ENCODE measurements around the gene SPSB2. TPM values are rescaled to one million over a fixed set of nuclear protein-coding genes. Genes with fewer than 3 reads are reported as not detected.
A peak's percentile ranks its signal among the peaks of the same experiment; 100 is the strongest.

SPSB2 gene
- total RNA-seq, 3 donors from 2014 or later: 9.0 to 13.4 (median 12.7) TPM

GRCh38 chr12:6917491-6918231, 44.6 kb upstream of the SPSB2 start:
- H3K27me3 ChIP-seq: no peaks in the 10 kb centered on the region
- H3K4me3 ChIP-seq: no peak overlapping the region
- no peaks in the 10 kb centered on the region for H3K36me3 ChIP-seq
- no peak for TF ChIP-seq CTCF (IDR thresholded peaks at IDR 0.05)
- no peak for DNase-seq (ENCODE audit: low spot score in 2 of 2)
- H3K4me1 ChIP-seq: peaks cover 0 to 5% of the 10 kb centered on the region in 2 donors
- no peak overlapping the region for H3K27ac ChIP-seq
- intact Hi-C loops (cut with DNase I; ENCODE audit: low total_unique reads): no loop called here
- H3K9me3 ChIP-seq: no peaks in the 10 kb centered on the region

- no peaks in the 10 kb centered on the region for H3K36me3 ChIP-seq
- no peak for TF ChIP-seq CTCF (IDR thresholded peaks at IDR 0.05)
- TF ChIP-seq POLR2AphosphoS5 (IDR thresholded peaks at IDR 0.05): no peak
- no peak for TF ChIP-seq POLR2A (IDR thresholded peaks at IDR 0.05)
- no peak for DNase-seq (ENCODE audit: low spot score in 2 of 2)
- H3K27ac ChIP-seq: no peak overlapping the region
- H3K27me3 ChIP-seq: no peaks in the 10 kb centered on the region
- H3K4me3 ChIP-seq: no peak overlapping the region
- intact Hi-C loops (cut with DNase I; ENCODE audit: low total_unique reads): no loop called here
- H3K9me3 ChIP-seq: no peaks in the 10 kb centered on the region
- peaks cover 0 to 5% of the 10 kb centered on the region in 2 donors for H3K4me1 ChIP-seq
Observed at GRCh38 chr12:6916426-6917200, 43.5 kb upstream of the SPSB2 start.

DNA sequence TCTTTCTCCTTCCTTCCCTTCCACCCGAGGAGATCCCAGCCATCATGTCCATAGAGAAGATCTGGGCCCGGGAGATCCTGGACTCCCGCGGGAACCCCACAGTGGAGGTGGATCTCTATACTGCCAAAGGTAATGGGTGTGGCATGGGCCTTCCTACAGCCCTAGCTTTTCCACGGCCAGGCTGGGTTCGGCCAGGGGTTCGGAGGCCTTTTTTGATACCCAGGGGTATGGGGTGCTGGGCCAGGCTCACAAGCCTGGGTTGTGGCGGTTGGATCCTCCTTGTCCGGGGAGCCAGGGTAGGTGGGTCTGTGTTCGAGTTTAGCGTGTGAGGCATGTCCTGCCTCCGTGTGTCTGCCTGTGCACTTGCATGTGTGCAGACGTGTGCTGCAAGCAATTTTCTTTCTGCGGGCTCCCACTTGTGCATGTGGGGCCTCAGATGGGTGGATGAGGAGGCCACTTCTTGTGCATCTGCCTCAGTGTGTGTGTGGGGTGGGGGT, 42.7 kb upstream of the SPSB2 start:
- no peak for DNase-seq (ENCODE audit: low spot score in 2 of 2)
- TF ChIP-seq POLR2A (IDR thresholded peaks at IDR 0.05) (no peak), POLR2AphosphoS5 (IDR thresholded peaks at IDR 0.05) (no peak), CTCF (IDR thresholded peaks at IDR 0.05) (no peak)
- H3K27me3 ChIP-seq: no peaks in the 10 kb centered on the region
- intact Hi-C loops (cut with DNase I; ENCODE audit: low total_unique reads): no loop called here
- peaks cover 0 to 5% of the 10 kb centered on the region in 2 donors for H3K4me1 ChIP-seq
- peak overlapping the region in 1 of 2 donors; percentile 93 for H3K27ac ChIP-seq
- peak overlapping the region in 1 of 3 donors; percentile 87 for H3K4me3 ChIP-seq
- no peaks in the 10 kb centered on the region for H3K9me3 ChIP-seq
- H3K36me3 ChIP-seq: no peaks in the 10 kb centered on the region

DNA sequence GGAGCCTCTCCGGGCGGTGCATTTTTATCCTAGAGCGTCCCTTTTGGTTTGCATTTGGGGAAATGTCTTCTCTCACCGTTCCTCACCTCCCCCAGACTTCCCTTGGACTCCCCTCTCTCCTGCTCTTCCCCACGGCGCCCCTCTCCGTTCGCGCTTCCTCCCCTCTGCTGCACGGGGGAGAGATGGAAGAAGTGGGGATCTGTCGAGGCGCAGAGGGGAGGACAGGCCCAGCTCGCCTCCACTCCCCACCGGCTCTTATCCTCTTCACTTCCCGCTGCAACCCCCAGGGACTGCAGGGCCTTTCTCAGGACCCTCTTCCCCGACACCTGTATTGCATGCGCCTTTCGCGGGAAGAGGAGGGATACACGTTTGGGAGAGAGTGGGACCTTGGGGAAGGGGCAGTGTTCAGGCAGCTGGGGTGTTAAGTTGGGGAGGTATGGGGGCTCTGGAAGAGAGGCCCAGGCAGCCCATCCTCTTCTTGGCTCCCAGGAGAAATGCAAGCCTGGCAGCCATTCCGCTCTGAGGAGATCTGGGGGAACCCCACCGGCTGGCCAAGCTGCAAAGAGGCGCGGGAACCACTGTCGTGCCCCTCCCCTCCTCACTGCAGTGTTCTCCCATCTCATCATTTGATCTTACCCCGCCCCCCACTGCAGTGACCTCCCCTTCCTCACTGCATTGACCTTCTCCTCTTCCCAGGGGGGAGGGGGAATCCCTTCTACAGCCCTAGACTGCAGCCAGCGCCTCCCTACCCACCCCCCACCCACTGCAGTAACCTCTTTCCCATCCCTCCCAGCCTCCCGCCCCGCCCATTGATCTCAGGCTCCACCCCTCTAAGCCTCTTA, 42.1 kb upstream of the SPSB2 start:
- Histone ChIP-seq H3K9me3 (no peaks in the 10 kb centered on the region), H3K27ac (peak overlapping the region; percentile 81 to 93), H3K27me3 (no peaks in the 10 kb centered on the region), H3K36me3 (no peaks in the 10 kb centered on the region), H3K4me1 (peaks cover 0 to 5% of the 10 kb centered on the region in 2 donors), H3K4me3 (peak overlapping the region; percentile 59 to 87 (median 70))
- DNase-seq (ENCODE audit: low spot score in 2 of 2): no peak
- intact Hi-C loops (cut with DNase I; ENCODE audit: low total_unique reads): no loop called here
- TF ChIP-seq POLR2AphosphoS5 (IDR thresholded peaks at IDR 0.05) (no peak), POLR2A (IDR thresholded peaks at IDR 0.05) (no peak), CTCF (IDR thresholded peaks at IDR 0.05) (no peak)

All from breast epithelium (tissue), 4 donors.